ENCODE results near the gene UBE3A.

Gene UBE3A
- long read RNA-seq, full-length matches to known transcripts = 89 of 166 reads
- long read RNA-seq, partial matches to known transcripts = 31 of 166 reads
- long read RNA-seq, other reads (novel, unspliced or antisense) = 46 of 166 reads

DNA sequence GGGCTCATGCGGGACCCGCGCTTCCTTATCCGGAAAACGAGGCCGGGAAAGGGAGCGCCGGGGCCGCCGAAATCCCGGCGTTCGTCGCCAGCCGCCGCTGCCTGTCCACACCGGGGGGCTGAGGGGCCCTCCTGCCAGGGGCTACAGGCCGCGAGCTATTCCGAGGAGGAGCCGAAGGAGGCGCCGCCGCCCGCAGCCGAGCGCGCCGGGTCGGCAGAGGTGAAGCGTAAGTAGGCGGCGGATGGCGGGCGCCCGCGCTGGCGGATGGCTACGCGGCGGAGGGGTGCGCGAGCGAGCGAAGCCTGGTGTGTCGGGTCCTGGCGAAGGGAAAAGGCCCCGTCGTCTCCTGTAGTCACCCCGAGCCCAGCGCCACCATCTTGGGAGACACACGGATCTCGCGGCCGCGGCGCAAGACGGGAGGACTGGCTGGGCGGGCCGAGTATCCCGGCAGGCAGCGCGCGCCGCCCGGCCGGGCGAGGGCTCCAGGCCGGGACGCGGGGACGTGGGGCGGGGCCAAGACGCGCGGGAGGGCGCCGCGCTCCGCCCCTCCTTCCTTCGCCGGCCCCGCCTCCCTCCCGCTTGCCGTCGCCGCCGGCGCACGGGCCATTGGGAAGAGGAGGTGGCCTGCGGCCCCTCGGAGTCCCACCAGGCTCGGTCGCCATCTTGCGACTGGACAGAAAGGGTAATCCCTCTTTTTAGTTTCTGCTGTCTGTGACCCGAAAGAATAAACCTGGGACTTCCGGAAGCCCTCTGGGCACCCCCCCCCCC, at the start of gene UBE3A:
Gene UBE3A, minus strand, starts transcription at position 424 of the 768 bp plus-strand sequence. CDS start 29,917 bp downstream, outside the sequence.
- peak; percentile 73 to 80 for DNase-seq (ENCODE audit: low read depth in 1 of 2, low spot score in 1 of 2)
- Histone ChIP-seq H3K27ac (replicated peaks) (peak within 1 kb of the TSS; percentile 93), H3K27me3 (ENCODE audit: insufficient read depth, poor library complexity, severe bottlenecking) (no peaks in the 10 kb centered on the region), H3K4me3 (replicated peaks; ENCODE audit: insufficient read depth, low read length) (peak within 1 kb of the TSS; percentile 83)
- TF ChIP-seq, protein P1, sequence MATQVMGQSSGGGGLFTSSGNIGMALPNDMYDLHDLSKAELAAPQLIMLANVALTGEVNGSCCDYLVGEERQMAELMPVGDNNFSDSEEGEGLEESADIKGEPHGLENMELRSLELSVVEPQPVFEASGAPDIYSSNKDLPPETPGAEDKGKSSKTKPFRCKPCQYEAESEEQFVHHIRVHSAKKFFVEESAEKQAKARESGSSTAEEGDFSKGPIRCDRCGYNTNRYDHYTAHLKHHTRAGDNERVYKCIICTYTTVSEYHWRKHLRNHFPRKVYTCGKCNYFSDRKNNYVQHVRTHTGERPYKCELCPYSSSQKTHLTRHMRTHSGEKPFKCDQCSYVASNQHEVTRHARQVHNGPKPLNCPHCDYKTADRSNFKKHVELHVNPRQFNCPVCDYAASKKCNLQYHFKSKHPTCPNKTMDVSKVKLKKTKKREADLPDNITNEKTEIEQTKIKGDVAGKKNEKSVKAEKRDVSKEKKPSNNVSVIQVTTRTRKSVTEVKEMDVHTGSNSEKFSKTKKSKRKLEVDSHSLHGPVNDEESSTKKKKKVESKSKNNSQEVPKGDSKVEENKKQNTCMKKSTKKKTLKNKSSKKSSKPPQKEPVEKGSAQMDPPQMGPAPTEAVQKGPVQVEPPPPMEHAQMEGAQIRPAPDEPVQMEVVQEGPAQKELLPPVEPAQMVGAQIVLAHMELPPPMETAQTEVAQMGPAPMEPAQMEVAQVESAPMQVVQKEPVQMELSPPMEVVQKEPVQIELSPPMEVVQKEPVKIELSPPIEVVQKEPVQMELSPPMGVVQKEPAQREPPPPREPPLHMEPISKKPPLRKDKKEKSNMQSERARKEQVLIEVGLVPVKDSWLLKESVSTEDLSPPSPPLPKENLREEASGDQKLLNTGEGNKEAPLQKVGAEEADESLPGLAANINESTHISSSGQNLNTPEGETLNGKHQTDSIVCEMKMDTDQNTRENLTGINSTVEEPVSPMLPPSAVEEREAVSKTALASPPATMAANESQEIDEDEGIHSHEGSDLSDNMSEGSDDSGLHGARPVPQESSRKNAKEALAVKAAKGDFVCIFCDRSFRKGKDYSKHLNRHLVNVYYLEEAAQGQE (IDR thresholded peaks at IDR 0.05; ENCODE audit: insufficient replicate concordance, low read depth) = peak; percentile 40
- peak; percentile 79 for TF ChIP-seq POLR2AphosphoS5 (IDR thresholded peaks at IDR 0.05; ENCODE audit: low read depth)
- TF ChIP-seq, protein P2, sequence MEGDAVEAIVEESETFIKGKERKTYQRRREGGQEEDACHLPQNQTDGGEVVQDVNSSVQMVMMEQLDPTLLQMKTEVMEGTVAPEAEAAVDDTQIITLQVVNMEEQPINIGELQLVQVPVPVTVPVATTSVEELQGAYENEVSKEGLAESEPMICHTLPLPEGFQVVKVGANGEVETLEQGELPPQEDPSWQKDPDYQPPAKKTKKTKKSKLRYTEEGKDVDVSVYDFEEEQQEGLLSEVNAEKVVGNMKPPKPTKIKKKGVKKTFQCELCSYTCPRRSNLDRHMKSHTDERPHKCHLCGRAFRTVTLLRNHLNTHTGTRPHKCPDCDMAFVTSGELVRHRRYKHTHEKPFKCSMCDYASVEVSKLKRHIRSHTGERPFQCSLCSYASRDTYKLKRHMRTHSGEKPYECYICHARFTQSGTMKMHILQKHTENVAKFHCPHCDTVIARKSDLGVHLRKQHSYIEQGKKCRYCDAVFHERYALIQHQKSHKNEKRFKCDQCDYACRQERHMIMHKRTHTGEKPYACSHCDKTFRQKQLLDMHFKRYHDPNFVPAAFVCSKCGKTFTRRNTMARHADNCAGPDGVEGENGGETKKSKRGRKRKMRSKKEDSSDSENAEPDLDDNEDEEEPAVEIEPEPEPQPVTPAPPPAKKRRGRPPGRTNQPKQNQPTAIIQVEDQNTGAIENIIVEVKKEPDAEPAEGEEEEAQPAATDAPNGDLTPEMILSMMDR (IDR thresholded peaks at IDR 0.05; ENCODE audit: insufficient read depth, low read length) = no peak

DNA sequence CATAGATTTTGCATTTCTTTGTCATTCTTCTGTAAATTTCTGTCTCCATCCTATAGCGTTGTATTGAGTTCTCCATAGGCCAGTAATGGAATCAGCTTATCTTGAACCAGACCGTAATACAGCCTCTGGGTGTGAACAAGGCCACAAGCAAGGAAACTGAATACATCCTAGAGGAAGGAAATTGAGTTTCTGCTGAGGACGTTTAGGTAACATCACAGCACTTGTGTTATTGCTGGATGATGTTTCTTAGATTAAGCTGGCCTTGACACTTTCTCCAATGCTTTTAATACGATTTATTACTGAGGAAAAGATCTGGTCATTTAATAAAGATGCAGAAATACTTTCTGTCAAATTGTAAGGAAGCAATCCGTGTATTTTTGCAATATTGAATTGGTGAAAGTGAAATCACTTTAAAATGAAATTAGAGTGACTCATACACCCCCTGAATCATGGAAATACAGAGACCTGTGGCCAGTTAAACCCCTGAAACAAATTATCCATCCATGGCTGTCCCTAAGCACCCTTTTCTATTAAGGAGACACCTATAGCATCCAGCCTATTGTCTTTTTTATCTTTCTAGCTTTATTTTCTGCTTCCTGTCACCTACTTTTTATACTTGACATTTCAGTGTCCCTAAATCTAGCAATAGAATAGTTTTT, 48.5 kb upstream of the UBE3A start:
- Histone ChIP-seq H3K27ac (replicated peaks) (no peak overlapping the region), H3K27me3 (ENCODE audit: insufficient read depth, poor library complexity, severe bottlenecking) (no peaks in the 10 kb centered on the region), H3K4me3 (replicated peaks; ENCODE audit: insufficient read depth, low read length) (no peak overlapping the region)
- no peak for TF ChIP-seq GABPA (IDR thresholded peaks at IDR 0.05; ENCODE audit: low read depth)
- TF ChIP-seq, protein P1 (IDR thresholded peaks at IDR 0.05; ENCODE audit: insufficient replicate concordance, low read depth) = no peak
- TF ChIP-seq, protein P2 (IDR thresholded peaks at IDR 0.05; ENCODE audit: insufficient read depth, low read length) = no peak
- no peak for TF ChIP-seq SPI1 (IDR thresholded peaks at IDR 0.05; ENCODE audit: borderline replicate concordance, low read depth)
- TF ChIP-seq POLR2AphosphoS5 (IDR thresholded peaks at IDR 0.05; ENCODE audit: low read depth) = no peak
- no peak for DNase-seq (ENCODE audit: low read depth in 1 of 2, low spot score in 1 of 2)

DNA sequence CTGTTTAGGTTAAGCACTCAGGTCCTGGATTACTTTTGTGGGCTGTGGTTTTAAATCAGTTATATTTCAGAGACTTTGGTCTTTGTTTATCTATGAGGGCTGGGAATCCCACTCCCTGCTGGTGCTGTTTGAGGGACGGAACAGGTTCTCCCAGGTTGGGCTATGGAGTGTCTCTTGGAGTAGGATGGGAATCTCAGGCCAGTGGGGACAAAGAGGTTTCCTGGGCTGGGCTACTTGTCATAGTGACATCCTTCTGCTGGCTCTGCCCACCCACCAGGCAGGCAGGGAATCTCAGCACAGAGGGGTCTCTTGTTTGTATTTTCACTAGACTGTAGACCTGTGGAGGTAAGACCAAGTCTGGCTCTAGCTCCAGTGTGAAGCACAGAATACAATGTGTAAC, 47.2 kb upstream of the UBE3A start:
- H3K27ac ChIP-seq (replicated peaks) = no peak overlapping the region
- H3K27me3 ChIP-seq (ENCODE audit: insufficient read depth, poor library complexity, severe bottlenecking) = no peaks in the 10 kb centered on the region
- H3K4me3 ChIP-seq (replicated peaks; ENCODE audit: insufficient read depth, low read length) = no peak overlapping the region
- TF ChIP-seq, protein P2 (IDR thresholded peaks at IDR 0.05; ENCODE audit: insufficient read depth, low read length) = no peak
- no peak for DNase-seq (ENCODE audit: low read depth in 1 of 2, low spot score in 1 of 2)
